Cerebellar cortex (tissue), 1 donor: ENCODE measurements around the gene MYO9B.
"Not testable (repeated sequence)": the region's sequence is repeated elsewhere in the genome, so short reads cannot be mapped to it uniquely, and the experiment has no call there.

ENCODE experiments used
- DNase-seq: peaks from one replicate; pipeline ENCODE4 v3.0.0-alpha.2; 2015; ENCODE audit warnings: low spot score

Gene MYO9B

DNA sequence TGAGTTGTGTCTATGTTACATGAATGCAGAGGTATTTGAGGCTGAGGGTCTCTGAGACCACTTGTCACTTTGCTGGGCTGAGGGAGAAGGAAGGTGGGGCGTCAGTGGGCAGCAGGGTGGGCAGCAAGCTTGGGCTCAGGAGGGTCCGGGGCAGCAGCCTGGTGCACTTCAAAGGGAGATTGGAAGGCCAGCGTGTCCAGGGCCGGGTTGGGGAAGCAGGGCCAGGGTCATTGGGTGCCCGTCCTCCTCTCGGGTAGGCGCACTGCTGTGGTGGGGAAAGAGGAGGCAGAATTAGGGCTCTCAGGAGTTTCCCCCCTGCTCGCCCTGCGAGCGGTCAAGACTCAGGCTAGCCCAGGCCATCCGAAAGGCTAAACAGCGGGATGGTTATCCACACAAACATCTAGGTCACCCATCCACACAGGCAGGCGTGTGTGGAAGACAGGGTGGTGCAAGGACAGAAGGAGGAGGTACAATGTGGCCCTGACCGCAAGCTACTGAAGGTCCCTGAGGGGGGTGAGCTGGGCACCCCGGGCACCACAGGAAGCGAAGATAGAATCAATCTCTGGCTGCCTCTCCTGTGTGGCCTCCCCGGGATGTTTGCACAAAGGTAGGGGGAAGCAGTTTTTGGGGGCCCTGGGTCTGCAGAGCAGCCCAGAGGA is 37.7 kb downstream of the MYO9B start:
- DNase-seq = no peak

DNA sequence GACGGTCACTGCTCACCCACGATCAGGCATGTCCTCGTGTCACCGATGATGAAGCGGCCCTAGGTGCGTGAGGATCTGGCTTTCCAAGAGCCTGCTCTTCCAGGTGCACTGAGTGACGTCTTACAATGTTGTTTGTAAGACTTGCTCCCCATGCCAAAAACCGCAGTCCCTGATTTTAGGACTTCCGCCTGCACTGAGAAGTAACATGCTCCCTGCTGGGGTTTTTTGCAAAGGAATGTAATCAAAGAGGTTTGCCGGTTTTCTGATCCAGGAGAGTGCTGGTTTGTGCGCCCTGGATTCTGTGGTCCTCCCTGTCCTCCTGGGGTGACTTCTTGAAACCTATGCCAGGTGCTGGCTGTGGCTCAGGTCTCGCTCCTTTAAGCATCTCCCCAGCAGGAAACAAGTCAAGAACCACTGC is 38.8 kb downstream of the MYO9B start:
- peak; percentile 37 for DNase-seq

DNA sequence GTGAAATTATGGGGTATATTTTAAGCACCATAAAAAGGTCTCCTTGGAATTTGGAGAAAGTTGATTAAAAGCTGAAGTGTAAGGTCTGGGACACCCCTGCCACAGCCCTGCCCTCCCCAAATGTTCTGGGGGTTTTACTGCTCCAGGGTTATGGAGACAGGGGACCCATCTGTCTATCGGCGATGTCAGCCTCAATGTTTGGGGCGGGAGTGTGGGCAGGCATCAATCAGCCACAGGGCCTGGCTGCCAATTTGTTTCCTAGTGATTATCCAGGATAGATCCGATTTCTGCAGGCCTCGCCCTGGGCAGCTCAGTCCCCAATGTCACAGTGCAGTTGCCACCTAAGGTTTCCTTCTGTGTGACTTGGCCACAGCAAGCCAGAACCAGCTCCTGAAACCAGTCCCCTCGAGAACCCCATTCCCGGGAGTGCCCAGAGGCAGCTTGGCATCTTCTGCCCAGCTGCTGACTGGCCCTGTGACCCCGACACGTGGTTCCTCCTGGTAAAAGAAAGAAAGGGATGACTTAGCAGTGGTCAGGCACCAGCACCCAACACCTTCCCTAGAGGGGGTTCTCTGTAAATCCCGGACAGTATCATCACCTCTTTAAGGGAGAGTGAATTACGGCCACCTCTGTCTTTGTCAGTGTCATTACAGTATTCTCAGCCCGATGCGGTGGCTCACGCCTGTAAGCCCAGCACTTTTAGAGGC is 41.6 kb downstream of the MYO9B start:
- DNase-seq = no peak

DNA sequence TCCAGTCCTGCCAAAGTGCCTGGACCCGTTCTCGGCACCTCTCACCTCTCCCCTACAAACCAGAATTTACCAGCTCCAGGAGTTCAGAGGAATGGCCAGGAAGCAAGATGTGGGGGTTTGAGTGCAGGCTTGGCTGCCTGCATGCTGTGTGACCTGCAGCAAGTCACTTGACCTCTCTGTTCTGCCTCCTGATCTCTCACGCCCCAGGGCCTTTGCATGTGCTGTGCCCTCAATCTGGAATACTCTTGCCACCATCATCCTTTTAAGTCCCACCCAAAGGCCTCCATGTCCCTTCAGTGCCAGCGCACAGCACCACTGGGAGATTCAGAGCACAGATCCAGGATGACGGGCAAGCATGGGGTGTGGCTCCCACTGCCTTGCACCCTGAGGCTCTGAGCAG is 43.4 kb downstream of the MYO9B start:
- DNase-seq = no peak

DNA sequence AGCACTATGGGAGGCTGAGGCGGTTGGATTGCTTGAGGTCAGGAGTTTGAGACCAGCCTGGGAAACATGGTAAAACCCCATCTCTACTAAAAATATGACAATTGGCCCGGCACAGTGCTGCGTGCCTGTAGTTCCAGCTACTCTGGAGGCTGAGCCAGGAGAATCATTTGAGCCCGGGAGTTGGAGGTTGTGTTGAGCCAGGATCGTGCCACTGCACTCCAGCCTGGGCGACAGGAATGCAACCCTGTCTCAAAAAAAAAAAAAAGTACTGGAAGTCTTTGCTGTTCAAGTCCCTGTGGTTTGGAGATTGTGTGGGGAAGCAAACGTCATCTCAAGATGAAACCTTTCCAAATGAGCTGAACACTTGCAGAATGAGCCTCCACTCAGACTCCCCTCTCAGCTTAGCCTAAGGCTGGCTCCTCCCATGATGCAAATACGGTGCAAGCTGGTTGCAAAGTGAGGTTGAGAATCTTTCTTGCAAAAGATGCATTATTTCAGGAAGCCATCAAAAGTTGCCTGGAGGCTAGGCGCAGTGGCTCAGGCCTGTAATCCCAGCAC is 46.2 kb downstream of the MYO9B start:
- no peak for DNase-seq

DNA sequence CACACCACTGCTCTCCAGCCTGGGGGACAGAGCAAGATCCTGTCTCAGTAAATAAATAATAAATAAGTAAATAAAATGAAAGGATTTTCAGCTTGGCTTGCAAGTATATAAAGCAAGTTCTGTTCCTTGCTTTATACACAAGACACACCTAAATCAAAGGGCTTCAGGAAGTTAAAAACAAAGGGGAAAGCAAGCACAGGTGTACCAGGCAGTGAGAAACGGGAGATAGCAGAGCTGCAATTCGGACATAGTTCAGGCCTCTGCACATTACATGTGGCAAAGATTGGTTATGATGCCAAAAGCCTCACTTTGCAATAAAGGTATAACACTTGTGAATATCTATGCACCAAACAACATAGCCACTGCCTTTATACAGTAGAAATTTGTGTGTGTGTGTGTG is 47.5 kb downstream of the MYO9B start:
- DNase-seq = no peak

DNA sequence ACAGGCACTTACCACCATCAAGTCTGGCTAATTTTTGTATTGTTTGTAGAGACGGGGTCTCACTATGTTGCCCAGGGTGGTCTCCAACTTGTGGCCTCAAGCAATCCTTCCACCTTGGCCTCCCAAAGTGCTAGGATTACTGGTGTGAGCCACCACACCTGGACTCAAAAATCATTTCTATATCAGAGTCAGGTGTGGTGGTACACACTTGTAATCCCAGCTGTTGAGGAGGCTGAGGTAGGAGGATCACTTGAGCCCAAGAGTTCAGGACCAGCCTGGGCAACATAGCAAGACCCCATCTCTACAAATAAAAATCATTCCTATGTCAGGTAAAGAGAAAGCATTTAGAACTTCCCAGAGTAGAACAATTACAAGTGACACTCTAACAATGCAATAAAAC is 48.4 kb downstream of the MYO9B start:
- no peak for DNase-seq

DNA sequence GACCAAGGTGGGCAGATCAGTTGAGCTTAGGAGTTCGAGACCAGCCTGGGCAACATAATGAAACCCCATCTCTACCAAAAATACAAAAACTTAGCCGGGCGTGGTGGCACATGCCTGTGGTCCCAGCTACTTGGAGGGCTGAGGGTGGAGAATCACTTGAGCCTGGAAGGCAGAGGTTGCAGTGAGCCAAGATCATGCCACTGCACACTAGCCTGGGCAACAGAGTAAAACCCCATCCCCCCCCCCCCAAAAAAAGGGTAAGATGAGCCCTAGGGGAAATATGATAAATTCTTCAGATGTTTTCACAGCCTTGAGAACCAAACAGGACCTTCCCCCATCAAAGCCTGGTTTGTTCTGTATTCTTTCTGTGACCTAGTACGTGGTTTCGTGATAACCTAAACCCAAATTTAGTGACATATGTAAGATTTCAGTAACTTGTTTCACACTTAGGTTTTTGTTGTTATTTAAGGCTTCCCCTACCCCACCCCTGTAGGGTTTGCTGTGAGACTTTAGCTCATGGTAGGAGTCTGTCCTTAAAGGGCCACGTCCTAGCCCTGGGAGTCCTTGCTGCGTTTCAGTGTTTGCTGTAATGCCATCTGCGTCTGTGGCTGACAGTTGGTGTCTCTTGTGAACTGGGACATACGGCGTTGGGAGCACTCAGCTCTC is 49.6 kb downstream of the MYO9B start:
- DNase-seq = peak; percentile 90

DNA sequence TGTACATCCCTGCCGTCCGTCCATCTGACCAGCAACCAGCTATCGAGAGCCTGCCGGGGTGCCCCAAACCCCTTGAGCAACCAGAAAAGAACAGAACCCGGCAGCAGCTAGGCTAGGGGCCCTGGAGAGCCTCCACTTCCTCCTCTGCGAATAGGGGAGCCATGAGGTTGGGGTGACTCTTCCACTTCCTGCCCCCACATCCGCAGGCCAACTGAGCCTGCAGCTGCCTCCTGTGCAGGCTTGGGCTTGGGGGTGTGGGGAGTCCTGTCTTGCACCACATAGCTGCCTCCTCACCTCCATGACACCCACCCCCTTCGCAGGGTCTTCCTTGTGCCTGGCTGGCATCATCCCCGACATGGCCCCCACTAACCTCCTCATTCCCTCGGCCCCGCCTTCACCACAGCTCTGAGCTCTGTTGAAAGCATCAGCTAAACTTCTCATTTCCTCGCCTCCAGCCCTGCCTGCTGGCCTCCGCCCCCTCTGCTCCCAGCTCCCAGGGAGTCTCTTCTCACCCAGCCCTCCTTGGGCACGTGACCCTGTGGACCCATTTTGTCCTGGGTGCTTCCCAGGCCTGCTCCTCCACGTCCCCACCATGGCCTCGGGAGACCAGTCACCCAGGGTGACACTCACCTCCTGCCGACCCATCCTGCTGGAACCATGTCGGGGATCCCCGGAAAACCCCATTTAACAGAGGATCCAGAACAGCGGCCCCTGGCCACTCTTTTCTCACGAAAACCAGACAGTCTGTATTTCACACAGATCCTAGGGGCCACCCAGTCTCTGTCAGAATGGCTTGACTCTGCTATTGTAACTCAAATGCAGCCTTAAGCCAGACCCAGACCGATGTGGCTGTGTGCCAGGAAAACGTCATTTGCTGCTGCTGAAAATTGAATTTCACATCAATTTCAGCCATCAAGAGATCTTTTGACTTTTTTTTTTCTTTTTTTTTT is 50.4 kb downstream of the MYO9B start:
- DNase-seq = peak; percentile 51

DNA sequence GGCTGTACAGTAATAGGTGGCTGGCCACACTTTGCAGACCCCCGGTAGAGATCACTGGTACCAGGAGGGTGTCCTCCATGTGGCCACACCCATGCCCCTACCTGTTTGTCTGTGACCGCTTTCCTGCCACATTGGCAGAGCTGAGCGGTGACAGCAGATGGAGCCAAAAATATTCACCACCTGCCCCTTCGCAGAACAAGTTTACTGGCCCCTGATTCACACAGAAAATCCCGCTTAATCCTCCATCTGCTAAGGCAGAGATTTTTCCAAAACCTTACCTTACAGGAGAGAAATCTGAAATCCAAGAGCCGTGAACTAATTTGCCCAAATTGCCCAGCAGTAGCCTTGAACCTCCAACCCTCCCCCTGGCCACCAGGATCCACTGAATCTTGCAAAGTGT is 52.1 kb downstream of the MYO9B start:
- DNase-seq = peak; percentile 87

DNA sequence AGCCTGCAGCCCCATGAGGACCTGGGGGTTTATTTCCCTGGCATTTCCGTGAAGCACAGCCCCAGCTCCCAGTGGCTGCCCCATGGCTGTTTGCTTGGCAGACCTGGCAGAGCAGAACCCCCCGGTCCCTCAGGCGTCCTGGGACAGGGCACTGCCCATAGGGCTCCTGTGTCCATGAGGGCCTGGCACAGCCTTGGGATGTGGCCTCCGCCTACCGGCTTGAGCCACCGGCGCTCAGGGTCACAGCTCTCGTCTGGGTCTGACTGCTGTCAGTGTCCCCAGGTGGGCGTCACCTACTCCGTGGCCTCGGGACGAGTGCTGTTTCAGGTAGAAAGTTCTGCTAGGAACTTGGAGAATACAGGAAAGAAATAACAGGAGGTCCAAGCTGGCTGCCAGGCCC is 52.8 kb downstream of the MYO9B start:
- no peak for DNase-seq

DNA sequence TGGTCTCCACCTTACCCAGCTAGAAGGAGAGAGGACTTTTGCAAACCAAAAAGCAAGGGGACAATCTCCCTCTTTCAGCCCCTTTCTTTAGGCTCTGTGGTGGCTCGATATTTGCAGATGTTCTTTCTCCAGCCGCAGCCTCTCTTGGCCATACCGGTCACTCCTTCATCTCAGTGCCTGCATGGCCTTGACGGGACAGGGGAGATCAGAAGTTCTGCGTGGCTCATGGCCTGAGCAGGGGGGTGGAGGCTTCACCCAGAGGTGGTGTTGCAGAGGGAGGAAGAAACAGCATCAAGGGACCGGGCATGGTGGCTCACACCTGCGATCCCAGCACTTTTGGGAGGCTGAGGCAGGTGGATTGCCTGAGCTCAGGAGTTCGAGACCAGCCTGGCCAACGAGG is 53.2 kb downstream of the MYO9B start:
- DNase-seq = no peak

DNA sequence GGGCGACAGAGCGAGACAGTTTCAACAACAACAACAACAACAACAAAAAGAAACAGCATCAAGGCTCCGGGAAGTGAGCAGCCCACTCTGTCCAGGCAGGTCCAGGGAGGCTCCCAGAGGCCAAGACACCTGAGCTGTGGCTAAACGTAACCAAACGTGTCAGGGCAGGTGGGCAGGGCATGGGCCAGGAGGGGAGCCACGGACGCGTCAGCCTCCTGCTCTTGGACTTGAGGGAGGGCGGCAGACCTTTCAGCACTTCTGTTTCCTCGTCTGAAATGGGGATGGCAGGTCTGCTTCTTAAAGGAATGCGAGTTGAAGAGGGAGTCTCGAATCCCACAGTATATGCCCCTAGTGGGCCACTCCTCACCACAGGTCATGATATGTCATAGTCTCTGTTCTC is 53.8 kb downstream of the MYO9B start:
- no peak for DNase-seq

DNA sequence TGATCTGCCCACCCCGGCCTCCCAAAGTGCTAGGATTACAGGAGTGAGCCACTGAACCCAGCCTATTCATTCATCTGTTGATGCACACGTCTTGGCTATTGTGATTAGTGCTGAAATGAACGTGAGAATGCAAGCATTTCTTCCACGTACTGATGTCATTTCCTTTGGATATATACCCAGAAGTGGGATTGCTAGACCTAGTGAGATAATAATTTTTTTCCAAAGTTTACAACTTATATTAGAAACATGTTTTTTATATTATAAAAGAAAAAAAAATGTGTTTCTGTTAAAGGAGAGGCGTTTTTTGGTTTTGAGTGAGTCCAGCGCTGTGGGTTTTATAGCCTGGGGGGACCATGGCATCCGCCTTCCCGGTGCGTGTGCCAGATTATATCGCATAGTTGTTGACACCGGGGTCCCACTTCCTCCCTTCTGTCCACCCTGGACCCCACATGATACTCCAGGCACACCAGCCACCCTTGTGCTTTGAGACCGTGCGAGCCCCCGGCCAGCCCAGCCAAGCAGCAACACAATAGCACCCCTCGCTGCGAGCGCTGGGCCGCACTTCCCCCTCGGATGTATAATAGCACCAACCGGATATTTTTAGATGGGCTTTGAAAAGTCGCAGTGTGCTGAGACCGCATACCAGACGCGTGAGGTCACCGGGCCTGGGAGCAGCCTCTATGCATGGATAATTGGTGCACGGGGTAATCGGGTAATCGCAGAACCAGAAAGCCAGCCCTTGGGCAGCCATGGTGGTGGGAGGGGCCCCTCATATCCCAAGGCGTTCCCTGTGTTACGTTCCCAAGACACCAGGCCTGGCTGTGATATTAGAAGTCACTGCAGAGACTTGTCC is 59.6 kb downstream of the MYO9B start:
- peak; percentile 77 for DNase-seq

DNA sequence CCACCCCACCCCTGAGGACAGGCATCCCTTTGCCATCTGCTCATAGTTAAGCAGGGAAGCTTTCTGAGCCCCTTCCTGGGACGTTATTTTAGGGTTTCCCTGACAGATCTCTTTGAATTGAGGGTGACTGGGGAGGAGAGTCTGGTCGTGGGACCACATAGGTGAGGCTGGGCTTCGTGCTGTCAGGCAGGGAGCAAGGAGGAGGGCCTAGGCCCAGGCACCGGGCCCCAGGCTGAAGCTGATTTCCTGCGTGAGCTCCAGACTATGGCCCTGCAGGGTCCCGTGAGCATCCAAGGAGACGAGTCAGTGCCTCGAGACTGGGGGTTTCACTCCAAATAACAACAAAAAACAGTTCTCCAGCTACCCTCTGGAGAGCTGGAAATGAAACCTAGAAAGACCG is 60.4 kb downstream of the MYO9B start:
- DNase-seq = no peak

DNA sequence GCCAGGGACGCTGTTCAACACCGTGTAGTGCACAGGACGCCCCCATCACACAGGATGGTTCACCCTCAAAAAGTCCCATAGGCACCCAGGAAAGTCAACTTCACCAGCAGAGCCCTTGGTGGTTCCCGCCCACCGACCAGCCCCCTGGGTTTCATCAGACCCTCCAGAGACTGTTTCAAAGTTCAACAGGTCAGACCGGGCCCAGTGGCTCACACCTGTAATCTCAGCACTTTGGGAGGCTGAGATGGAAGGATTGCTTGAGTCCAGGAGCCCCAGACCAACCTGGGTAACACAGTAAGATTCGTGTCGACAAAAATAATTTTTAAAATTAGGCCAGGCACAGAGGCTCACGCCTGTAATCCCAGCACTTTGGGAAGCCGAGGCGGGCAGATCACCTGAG is 61.0 kb downstream of the MYO9B start:
- no peak for DNase-seq

DNA sequence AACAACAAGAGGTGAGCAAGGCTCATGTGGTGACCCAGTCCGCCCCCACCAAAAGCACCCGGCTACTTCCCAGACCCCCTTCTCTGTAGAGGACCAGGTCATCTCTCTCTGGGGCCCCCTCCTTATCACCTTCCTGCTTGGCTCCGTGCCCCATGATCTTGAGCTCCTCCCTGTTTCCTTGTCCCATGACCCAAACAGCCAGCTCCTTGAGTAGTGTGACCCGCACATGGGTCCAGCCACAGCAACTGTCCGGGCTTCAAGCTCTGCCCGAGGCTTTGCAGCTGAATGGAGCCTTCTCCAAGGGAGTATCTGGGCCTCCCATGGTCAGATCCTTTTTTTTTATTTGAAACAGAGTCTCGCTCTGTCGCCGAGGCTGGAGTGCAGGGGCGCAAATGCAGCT is 61.8 kb downstream of the MYO9B start:
- no peak for DNase-seq

DNA sequence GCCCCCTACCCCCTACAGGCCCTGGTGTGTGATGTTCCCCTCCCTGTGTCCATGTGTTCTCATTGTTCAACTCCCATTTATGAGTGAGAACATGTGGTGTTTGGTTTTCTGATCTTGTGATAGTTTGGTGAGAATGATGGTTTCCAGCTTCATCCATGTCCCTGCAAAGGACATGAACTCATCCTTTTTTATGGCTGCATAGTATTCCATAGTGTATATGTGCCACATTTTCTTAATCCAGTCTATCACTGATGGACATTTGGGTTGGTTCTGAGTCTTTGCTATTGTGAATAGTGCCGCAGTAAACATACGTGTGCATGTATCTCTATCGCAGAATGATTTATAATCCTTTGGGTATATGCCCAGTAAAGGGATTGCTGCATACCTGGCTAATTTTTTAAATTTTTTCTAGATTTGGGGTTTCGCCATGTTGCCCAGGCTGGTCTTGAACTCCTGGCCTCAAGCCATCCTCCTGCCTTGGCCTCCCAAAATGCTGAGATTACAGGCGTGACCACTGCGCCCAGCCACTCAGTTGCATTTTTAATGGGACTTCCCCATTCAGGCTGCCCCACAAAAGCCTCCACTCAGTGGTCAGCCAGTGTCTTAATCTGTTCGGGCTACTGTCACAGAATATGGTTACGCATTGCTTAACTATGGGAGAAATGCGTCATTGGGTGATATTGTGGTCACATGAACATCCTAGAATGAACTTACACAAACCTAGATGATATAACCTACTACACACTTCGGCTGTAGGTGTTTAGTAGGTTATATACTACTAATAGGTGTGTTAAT is 62.7 kb downstream of the MYO9B start:
- DNase-seq = not testable (repeated sequence)

DNA sequence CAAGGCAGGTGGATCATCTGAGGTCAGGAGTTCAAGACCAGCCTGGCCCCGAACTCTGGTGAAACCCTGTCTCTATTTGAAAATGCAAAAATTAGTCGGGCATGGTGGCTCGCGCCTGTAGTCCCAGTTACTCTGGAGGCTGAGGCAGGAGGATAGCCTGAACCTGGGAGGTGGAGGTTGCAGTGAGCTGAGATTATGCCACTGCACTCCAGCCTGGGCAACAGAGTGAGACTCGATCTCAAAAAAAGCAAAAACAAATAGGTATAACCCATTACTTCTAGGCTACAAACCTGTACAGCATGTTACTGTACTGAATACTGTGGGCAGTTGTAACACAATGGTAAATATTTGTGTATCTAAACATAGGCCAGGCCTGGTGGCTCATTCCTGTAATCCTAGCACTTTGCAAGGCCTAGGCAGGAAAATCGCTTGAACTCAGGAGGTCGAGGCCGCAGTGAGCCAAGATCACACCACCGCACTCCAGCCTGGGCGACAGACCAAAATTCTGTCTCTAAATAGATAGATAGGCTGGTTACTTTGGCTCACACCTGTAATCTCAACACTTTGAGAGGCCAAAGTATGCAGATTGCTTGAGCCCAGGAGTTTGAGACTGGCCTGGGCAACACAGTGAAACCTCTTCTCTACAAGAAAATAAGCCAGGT is 63.5 kb downstream of the MYO9B start:
- no peak for DNase-seq

DNA sequence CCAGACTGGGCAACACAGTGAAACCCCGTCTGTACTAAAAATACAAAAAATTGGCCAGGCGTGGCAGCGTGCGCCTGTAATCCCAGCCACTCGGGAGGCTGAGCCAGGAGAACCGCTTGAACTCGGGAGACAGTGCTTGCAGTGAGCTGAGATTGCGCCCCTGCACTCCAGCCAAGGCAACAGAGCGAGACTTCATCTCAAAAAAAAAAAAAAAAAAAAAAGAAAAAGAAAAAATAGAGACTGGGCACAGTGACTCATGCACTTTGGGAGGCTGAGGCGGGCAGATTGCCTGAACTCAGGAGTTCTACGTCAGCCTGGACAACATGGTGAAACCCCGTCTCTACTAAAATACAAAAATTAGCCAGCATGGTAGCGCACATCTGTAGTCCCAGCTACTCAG is 69.2 kb downstream of the MYO9B start:
- DNase-seq = not testable (repeated sequence)
